Activated naive CD4-positive, alpha-beta T cell treated with anti-CD3 and anti-CD28 coated beads for 36 hours (primary cell): ENCODE data around the gene TMEM89. TPM values are rescaled to one million over a fixed set of nuclear protein-coding genes. Genes with fewer than 3 reads are reported as not detected.

Source experiments
- CTCF ChIA-PET: fragments of 350-600 bp; sonication (Branson Sonifier 250); formaldehyde crosslinking; loops from one replicate; lab custom pipeline; 2021; ENCODE audit warnings: antibody characterized with exemption; lab: Charles Lee
- DNase-seq: peaks from one replicate; pipeline ENCODE4 v3.0.0-alpha.2; 2020
- H3K27ac Mint-ChIP-seq: one replicate; pipeline ENCODE4 v1.8.0; 2021; ENCODE audit warnings: mild to moderate bottlenecking, mixed read lengths
- H3K27me3 Mint-ChIP-seq: one replicate; pipeline ENCODE4 v1.8.0; 2021; ENCODE audit warnings: low read depth, mixed read lengths
- H3K36me3 Mint-ChIP-seq: one replicate; pipeline ENCODE4 v1.8.0; 2021; ENCODE audit warnings: low read depth, mixed read lengths
- H3K4me1 Mint-ChIP-seq: one replicate; pipeline ENCODE4 v1.8.0; 2021; ENCODE audit warnings: low read depth, mixed read lengths
- H3K4me3 Mint-ChIP-seq: one replicate; pipeline ENCODE4 v1.8.0; 2021; ENCODE audit warnings: mild to moderate bottlenecking, moderate library complexity, mixed read lengths
- H3K9me3 Mint-ChIP-seq: one replicate; pipeline ENCODE4 v1.8.0; 2021; ENCODE audit warnings: mixed read lengths
- intact Hi-C: fragments of 100-400 bp; cut with micrococcal nuclease; formaldehyde crosslinking; loops from one replicate; pipeline ENCODE4 v1.15.1; 2023
- total RNA-seq, 2 experiments: library from RNA; stranded (reverse); gene quantifications; one replicate each; pipeline ENCODE4 v1.2.3, GENCODE V29; 2021

TMEM89 gene, protein sequence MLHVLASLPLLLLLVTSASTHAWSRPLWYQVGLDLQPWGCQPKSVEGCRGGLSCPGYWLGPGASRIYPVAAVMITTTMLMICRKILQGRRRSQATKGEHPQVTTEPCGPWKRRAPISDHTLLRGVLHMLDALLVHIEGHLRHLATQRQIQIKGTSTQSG
- total RNA-seq: not detected

DNA sequence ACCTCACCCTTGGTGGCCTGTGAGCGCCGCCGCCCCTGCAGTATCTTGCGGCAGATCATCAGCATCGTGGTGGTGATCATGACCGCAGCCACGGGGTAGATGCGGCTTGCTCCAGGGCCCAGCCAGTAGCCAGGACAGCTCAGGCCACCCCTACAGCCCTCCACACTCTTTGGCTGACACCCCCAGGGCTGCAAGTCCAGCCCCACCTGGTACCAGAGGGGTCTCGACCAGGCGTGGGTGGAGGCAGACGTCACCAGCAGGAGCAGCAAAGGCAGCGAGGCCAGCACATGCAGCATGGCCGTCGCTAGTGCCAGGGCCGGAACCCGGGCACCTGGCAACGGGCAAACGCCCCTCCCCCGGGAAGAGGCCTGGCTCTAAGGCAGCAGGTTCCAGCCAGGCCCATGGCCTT, at the start of gene TMEM89:
Gene TMEM89 (minus strand): TSS at position 309 of the 409 bp plus-strand sequence. CDS start 13 bp downstream, at position 296.
- no peak for DNase-seq
- H3K9me3 Mint-ChIP-seq: peaks cover 16% of the 10 kb centered on the region
- H3K27ac Mint-ChIP-seq: no peak within 1 kb of the TSS
- H3K4me3 Mint-ChIP-seq: no peak within 1 kb of the TSS
- no peaks in the 10 kb centered on the region for H3K27me3 Mint-ChIP-seq
- H3K36me3 Mint-ChIP-seq: peaks cover 7% of the 10 kb centered on the region
- CTCF ChIA-PET: interaction anchor here (0.6 kb wide), 1 partner anchor 222 kb away, joined by 6 read pairs; no protein-coding TSS in a partner anchor
- H3K4me1 Mint-ChIP-seq: peaks cover 6% of the 10 kb centered on the region
- intact Hi-C loops: no loop called here

DNA sequence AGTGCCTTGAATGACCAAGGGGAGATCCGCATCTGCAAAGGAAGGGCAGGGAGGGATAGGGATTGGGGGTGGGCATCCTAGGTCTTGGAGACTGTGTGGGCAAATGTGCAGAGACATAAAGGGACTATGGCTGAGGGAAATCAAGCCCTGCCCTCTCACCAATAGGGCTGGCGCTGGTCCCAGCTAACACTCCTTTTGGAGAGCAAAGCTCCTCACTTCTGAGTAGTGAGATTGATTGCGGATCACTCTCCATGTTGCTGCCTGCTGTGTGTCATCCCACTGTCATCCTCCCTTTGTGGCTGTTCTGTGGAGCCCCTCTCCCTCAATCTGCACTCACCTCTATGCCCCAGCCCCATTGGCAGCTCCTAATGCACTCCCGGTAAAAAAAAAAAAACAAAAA, 43.4 kb upstream of the TMEM89 start:
- Mint-ChIP-seq H3K9me3 (no peaks in the 10 kb centered on the region), H3K4me3 (no peak overlapping the region), H3K27ac (no peak overlapping the region), H3K36me3 (peaks cover 5% of the 10 kb centered on the region), H3K4me1 (peaks cover 17% of the 10 kb centered on the region), H3K27me3 (peaks cover 29% of the 10 kb centered on the region)
- CTCF ChIA-PET: interaction anchor here (0.5 to 1.6 kb wide), 4 partner anchors 9 to 24 kb away, joined by 3 to 6 read pairs (median 3); no protein-coding TSS in a partner anchor
- DNase-seq: no peak
- intact Hi-C loops: loop anchor here (2.0 to 5.0 kb wide), 3 partner anchors 52 to 218 kb away; partner anchors contain the start of genes ATRIP, IP6K2 and PFKFB4

GRCh38 chr3:48664313-48664644, 42.7 kb upstream of the TMEM89 start:
- Mint-ChIP-seq H3K27me3 (peaks cover 34% of the 10 kb centered on the region), H3K36me3 (peaks cover 5% of the 10 kb centered on the region), H3K9me3 (no peaks in the 10 kb centered on the region), H3K4me3 (peak overlapping the region; percentile 38), H3K4me1 (peaks cover 17% of the 10 kb centered on the region), H3K27ac (no peak overlapping the region)
- intact Hi-C loops: loop anchor here (2.0 to 5.0 kb wide), 3 partner anchors 53 to 217 kb away; partner anchors contain the start of genes ATRIP, IP6K2 and PFKFB4
- CTCF ChIA-PET: interaction anchor here (0.6 to 1.6 kb wide), 4 partner anchors 10 to 102 kb away, joined by 3 to 6 read pairs (median 3); no protein-coding TSS in a partner anchor
- DNase-seq: no peak

DNA sequence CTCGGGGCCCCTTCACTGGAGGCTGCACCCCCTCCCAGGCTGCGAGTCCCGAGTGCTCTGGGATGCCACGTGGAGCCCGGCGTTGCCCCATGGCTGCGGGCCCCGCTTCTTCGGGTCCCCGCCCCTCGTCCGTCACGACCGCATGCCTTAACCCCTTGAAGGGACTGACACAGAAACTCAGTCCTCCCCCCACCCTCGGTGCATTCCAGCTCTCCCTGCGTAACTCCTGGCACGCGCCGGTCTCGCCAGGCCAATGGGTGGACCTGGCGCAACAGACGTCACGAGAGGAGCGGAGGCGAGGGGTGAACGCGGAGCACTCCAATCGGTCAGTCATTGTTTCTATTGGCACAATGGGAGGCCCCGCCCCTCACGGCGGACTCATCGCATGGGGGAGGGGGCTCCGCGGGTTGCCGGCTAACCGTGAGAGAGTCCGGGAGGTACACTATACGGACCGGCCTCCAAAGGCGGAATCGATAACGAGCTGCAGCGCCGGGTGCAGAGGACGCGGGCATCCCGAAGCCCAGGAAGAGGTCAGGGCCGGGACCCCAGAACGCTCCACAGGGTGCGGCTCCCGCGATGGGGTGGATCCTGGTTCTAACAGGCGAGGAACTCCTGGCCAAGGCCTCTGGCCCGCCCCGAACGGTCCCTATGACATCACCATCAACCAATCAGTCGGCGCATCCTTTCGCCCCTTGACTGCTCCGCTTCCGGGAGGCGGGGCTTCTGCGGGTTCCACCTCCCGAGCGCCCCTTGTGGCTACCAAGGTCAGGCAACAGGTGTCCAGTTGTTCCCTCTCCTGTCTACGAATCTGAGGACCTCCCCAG, 42.1 kb upstream of the TMEM89 start:
- peak; percentile 94 for DNase-seq
- CTCF ChIA-PET: interaction anchor here (0.6 to 1.6 kb wide), 4 partner anchors 11 to 102 kb away, joined by 3 to 6 read pairs (median 3); no protein-coding TSS in a partner anchor
- intact Hi-C loops: loop anchor here (2.0 to 5.0 kb wide), 3 partner anchors 54 to 216 kb away; partner anchors contain the start of genes ATRIP, IP6K2 and PFKFB4
- peaks cover 35% of the 10 kb centered on the region for H3K27me3 Mint-ChIP-seq
- H3K4me3 Mint-ChIP-seq: peak overlapping the region; percentile 84
- peaks cover 5% of the 10 kb centered on the region for H3K36me3 Mint-ChIP-seq
- H3K27ac Mint-ChIP-seq: peak overlapping the region; percentile 61
- no peaks in the 10 kb centered on the region for H3K9me3 Mint-ChIP-seq
- peaks cover 17% of the 10 kb centered on the region for H3K4me1 Mint-ChIP-seq

DNA sequence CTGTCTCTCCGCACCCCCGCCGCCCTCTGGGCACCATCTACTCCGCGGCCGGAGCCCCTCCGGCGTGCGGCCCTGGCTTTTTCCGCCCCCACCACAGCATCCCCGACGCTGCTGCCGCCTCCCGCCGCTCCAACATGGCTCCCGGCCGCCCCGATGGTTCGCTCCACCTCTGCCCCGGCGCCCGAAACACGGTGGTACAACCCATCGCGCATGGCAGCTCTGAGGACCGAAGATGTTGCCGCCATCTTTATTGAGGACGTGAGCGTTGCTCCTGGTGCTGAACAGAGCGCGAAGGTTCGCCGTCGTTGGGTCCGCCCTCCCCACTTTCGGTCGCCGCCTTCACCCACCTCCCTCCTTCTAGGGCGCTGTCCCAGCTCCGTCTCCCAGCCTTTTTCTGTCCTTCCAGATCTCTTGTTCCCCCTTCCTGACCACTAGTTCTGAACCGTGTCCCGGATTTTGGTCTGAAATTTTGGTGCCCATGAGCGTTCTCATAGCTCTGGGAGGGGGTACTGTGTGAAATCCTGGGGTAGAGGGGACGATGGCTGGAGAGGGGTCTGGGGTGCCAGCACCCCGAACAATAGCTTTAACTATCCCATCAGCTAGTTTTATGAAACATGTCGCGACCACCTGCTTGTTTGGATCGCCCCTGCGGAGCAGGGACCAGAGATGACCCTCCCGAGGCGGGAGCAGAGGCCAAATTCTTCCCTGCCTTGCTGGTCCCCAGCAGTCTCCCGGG, 41.4 kb upstream of the TMEM89 start, which contains the start of gene CELSR3:
Gene CELSR3 (minus strand): TSS at position 134 of the 736 bp plus-strand sequence. CDS start 252 bp downstream, outside the sequence.
- Mint-ChIP-seq H3K4me1 (peaks cover 17% of the 10 kb centered on the region), H3K27me3 (peaks cover 36% of the 10 kb centered on the region), H3K9me3 (no peaks in the 10 kb centered on the region), H3K36me3 (peaks cover 5% of the 10 kb centered on the region), H3K27ac (peak within 1 kb of the TSS; percentile 61), H3K4me3 (peak within 1 kb of the TSS; percentile 84)
- peak; percentile 68 for DNase-seq
- intact Hi-C loops: loop anchor here (5.0 kb wide), 2 partner anchors 54 to 216 kb away; partner anchors contain the start of genes ATRIP and IP6K2
- CTCF ChIA-PET: interaction anchor here (1.5 kb wide), 1 partner anchor 17 kb away, joined by 3 read pairs; no protein-coding TSS in a partner anchor

GRCh38 chr3:48662145-48662752, 40.7 kb upstream of the TMEM89 start:
- DNase-seq: no peak
- CTCF ChIA-PET: no interaction called here
- Mint-ChIP-seq H3K36me3 (peaks cover 5% of the 10 kb centered on the region), H3K27me3 (peaks cover 36% of the 10 kb centered on the region), H3K27ac (no peak overlapping the region), H3K9me3 (no peaks in the 10 kb centered on the region), H3K4me3 (no peak overlapping the region), H3K4me1 (peaks cover 20% of the 10 kb centered on the region)
- intact Hi-C loops: loop anchor here (5.0 kb wide), 2 partner anchors 55 to 215 kb away; partner anchors contain the start of genes ATRIP and IP6K2

DNA sequence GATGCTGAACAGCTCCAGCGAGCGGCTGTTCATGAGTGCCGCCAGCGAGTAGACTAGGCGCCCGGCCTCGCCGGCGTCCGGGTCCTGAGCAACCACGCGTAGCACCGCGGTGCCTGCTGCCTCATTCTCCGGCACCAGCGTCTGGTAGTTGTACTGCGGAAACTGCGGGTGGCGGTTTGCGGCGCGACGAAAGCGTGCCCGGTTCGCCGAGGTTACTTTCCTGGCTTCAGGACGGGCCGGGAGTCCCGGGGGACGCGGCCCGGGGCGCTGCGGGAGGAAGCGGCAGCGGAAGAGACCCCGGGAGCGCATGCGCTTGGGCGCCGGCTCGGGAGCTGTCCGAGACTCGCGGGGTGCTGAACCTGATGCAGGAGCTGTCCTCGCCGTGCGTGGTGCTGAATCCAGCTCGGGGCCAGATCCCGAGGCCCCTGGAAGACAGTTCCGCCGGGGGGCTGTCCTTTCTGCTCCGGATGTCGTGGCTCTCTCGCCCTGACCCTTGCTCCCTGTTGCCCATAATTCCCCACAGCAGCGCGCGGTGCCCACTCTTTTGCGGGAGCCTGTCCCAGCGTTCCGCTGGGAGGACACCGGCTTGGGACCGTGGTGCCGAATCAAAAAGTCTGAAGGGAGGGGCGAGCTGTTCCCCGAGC, 40.1 kb upstream of the TMEM89 start:
- DNase-seq: peak; percentile 77
- Mint-ChIP-seq H3K4me1 (peaks cover 25% of the 10 kb centered on the region), H3K4me3 (peak overlapping the region; percentile 27), H3K36me3 (peaks cover 5% of the 10 kb centered on the region), H3K27me3 (peaks cover 36% of the 10 kb centered on the region), H3K9me3 (no peaks in the 10 kb centered on the region), H3K27ac (no peak overlapping the region)
- intact Hi-C loops: loop anchor here (1.0 to 5.0 kb wide), 3 partner anchors 24 to 214 kb away; partner anchors contain the start of genes ATRIP, IP6K2 and NCKIPSD
- CTCF ChIA-PET: no interaction called here

GRCh38 chr3:48660800-48661400, 39.3 kb upstream of the TMEM89 start:
- H3K4me3 Mint-ChIP-seq: no peak overlapping the region
- intact Hi-C loops: loop anchor here (1.0 to 5.0 kb wide), 3 partner anchors 24 to 214 kb away; partner anchors contain the start of genes ATRIP, IP6K2 and NCKIPSD
- CTCF ChIA-PET: no interaction called here
- DNase-seq: no peak
- H3K36me3 Mint-ChIP-seq: peaks cover 1% of the 10 kb centered on the region
- H3K27me3 Mint-ChIP-seq: peaks cover 36% of the 10 kb centered on the region
- H3K27ac Mint-ChIP-seq: no peak overlapping the region
- H3K9me3 Mint-ChIP-seq: no peaks in the 10 kb centered on the region
- peaks cover 26% of the 10 kb centered on the region for H3K4me1 Mint-ChIP-seq

DNA sequence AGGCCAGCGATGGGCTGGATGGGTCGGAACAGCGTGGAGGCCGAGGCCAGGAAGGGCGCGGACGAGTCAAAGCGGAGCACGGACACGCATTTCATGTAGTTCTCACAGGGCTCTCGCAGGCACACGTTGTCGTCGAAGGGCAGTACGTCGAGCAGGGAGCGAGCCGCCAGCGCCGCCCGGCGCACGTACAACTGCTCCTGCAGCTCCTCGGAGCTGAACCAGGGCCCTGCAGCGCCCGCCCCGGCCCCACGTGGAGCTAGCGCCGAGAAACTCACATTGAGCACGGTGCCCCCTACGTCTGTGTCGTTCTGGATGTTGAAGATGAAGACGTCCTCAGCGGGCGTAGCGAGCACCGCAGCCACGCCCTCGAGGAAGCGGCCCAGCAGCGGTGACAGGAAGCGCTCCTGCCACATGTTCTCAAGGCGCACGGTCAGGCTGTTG, 35.3 kb upstream of the TMEM89 start:
- peaks cover 16% of the 10 kb centered on the region for H3K27me3 Mint-ChIP-seq
- H3K9me3 Mint-ChIP-seq: no peaks in the 10 kb centered on the region
- H3K36me3 Mint-ChIP-seq: no peaks in the 10 kb centered on the region
- peak overlapping the region; percentile 65 for H3K4me3 Mint-ChIP-seq
- intact Hi-C loops: loop anchor here (1.0 kb wide), 3 partner anchors 22 to 100 kb away; partner anchors contain the start of genes SLC26A6 and UQCRC1
- peaks cover 21% of the 10 kb centered on the region for H3K4me1 Mint-ChIP-seq
- DNase-seq: peak; percentile 28
- CTCF ChIA-PET: interaction anchor here (0.7 to 1.9 kb wide), 8 partner anchors 8 to 573 kb away, joined by 3 to 7 read pairs (median 3); partner anchors contain the start of genes NCKIPSD and SLC26A6
- peak overlapping the region; percentile 64 for H3K27ac Mint-ChIP-seq

- peaks cover 13% of the 10 kb centered on the region for H3K27me3 Mint-ChIP-seq
- H3K27ac Mint-ChIP-seq: peak overlapping the region; percentile 64
- DNase-seq: peak; percentile 89
- no peaks in the 10 kb centered on the region for H3K9me3 Mint-ChIP-seq
- H3K36me3 Mint-ChIP-seq: no peaks in the 10 kb centered on the region
- peaks cover 17% of the 10 kb centered on the region for H3K4me1 Mint-ChIP-seq
- peak overlapping the region; percentile 76 for H3K4me3 Mint-ChIP-seq
- intact Hi-C loops: loop anchor here (1.0 kb wide), 3 partner anchors 21 to 99 kb away; partner anchors contain the start of genes SLC26A6 and UQCRC1
- CTCF ChIA-PET: interaction anchor here (0.7 to 1.9 kb wide), 8 partner anchors 9 to 572 kb away, joined by 3 to 7 read pairs (median 3); partner anchors contain the start of genes NCKIPSD and SLC26A6
These were observed 34.7 kb upstream of the TMEM89 start for GRCh38 chr3:48656061-48656840.
